NCI-H446 treated with DMSO at 0.1 percent for 48 hours (cell line): ENCODE measurements around the gene INPP5A.
"Not testable (repeated sequence)": the region's sequence is repeated elsewhere in the genome, so short reads cannot be mapped to it uniquely, and the experiment has no call there.

Source experiments
- DNase-seq: peaks from one replicate; lab custom pipeline; 2025; lab: John Stamatoyannopoulos, UW

INPP5A gene

DNA sequence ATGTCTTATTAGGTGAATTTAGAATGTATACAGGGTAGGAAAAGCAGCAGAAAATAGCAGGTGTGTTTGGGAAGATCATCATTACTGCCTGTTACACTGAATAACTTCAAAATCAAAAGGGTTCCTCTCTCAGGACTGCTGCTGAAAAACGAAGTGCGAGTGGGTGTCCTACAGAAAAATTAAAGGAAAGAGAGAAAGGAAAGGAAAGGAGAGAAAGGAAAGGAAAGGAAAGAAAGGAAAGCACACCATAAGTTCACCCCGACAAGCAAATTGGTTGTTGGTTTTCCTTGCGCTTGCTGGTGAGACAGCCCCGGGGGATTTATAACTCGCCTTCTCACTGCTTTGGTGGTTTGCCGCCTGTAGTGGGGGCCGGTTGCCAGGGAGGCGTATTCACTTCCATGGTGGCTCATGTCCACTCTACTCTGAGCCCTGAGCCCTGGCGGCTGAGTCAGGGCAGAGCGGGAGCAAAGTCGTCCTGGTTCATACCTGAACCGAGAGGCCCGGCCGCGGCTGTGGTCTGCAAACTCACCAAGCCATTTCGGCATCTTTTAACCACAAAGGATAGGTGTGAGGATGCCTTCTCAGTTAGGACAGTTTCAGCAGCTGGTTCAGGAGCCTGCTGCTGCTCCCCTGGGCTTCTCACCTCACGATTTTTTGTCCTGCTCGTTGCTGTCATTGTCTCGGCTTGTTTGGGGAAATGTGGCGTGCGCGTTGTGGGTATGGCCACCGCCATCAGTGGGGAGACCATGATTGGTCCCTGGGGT, 26.1 kb downstream of the INPP5A start:
- DNase-seq: no peak

DNA sequence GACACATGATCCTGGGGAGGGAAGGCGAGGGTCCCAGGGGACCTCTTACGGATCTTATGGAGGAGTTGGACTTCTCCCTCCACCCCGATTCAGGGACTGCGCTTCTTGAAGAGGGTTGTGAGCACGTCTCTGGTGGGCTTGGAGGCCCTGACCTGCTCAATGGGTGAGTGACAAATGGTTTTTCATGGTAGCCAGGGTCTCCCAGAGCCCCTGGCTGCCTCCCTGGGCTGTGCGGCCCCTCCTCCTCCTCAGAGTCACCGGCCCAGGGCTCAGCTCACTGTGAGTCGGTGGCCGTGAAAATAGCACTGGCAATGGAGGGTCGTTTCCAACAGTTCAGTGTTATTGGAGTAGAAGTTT, 26.6 kb downstream of the INPP5A start:
- DNase-seq: no peak

DNA sequence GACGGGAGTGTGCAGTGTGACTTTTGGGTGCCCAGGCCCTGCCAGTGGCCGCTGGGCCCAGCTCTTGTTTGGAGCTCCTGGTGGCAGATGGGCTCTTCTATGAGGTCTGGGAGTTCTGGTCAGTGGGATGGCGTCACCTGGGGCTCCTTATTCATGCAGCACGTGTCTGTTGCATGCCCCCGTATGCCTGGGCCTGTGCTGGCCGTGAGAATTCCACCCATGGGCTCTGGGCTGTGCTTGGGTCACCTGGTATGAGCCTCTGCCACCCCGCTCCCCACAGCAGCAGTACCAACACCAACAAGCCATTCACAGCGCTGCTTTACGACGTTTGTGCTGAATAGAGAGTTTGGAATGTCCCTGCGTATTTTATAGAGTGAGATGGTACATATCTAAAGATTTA, 27.1 kb downstream of the INPP5A start:
- no peak for DNase-seq

DNA sequence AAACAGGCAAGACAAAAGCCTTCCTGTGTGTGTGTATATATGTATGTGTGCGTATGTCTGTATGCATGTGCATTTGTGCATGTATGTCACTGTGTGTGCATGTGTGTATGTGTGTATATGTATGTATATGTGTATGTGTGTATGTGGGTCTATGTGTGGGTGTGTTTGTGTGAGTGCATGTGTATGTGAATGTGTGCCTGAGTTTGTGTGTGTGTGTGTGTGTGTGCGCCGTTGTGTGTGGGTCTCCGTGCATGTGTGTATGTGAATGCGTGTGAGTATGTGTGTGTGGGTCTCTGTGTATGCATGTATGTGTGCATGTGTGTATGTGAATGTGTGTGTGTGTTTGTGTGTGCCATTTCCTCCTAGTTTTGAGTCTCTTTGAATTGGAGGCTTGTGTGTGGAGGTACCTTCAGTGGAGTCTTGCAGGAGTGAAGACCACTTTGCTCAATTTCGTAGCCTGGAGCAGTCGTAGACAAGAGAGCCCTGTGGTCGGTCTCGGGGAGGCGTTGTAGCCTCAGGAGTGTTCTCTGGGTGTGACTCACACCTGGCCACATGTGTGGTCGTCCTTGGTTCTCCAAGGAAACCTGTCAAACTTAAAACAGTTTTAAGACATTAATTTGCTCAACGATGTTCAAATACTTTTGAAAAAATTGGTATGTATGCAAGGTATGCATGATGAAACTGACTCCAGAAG, 28.1 kb downstream of the INPP5A start:
- no peak for DNase-seq

DNA sequence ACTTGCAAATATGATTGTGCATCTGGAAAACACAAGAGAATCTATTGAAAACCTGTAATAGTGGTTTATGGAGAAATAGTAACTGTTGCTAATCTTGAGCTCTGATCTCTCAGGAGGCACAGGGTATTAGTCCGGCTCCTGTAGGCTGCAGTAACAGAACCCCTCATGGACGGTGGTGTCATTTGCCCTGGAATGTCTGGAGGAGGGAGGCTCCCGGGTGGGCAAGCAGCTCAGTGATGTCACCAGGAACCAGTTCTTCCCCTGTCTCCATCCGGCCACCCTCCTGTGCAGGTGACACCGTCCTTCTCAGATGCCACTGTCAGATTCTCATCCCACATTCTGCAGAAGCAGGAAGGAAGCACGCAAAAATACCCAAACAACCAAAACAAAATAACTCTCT, 29.3 kb downstream of the INPP5A start:
- no peak for DNase-seq

DNA sequence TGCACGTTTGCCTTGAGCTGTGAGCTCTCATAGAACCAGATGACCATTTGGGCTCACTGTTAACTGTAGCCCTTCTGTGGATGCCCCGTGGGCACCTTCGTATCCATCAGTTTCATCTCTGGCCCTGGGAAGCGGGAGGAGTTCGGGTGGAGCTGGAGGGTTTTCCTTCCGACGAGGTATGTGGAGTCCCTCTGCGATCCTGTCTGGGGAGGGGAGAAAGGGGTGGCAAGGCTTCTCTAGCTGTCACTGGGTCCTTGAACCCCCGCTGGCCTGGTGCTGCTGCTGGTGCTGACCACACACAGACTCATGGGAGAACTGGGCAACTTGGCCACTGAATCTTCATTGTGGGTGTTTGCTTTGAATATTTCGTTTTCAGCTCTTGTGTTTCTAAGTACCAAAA, 32.7 kb downstream of the INPP5A start:
- DNase-seq: no peak

DNA sequence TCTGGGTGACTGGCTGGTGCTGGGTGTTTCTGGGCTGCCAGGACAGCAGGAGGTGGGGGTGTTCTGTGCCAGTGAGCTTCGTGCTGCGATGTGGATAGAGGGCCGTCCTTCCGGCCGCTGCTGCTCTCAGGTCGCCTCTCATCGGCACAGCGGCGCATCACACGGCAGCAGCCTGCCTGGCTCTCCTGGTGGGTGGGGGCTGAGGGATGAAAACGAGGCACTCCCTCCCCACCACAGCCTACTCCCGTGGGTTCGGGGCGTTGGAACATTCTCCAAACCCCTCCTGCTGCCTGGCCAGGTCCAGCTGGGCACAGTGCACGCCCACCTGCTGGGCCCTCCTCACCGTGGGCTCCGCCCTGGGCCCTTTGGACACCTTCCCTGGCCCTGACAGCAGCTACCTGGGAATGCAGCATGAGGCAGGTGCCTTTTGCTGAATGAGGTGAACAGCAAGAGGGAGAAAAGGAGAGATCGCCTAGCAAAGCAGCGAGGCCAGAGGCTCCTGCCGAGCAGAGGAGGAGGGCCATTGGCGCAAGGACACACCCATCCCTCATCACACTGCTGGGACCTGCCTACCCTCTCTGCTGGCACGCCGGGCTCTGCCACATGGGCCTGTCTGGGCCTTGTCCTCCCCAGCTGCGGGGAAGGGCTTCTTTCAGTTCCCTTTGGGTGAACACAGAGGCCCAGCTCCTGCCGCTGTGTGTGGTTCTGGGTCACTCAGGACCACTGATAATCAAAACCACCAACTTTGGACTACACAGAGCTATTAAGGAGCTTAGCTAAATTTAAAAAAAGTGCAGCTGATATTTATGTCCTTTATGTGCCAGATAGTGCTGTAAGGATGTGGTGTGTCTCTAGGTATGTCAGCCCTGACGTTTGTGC, 33.4 kb downstream of the INPP5A start:
- no peak for DNase-seq

DNA sequence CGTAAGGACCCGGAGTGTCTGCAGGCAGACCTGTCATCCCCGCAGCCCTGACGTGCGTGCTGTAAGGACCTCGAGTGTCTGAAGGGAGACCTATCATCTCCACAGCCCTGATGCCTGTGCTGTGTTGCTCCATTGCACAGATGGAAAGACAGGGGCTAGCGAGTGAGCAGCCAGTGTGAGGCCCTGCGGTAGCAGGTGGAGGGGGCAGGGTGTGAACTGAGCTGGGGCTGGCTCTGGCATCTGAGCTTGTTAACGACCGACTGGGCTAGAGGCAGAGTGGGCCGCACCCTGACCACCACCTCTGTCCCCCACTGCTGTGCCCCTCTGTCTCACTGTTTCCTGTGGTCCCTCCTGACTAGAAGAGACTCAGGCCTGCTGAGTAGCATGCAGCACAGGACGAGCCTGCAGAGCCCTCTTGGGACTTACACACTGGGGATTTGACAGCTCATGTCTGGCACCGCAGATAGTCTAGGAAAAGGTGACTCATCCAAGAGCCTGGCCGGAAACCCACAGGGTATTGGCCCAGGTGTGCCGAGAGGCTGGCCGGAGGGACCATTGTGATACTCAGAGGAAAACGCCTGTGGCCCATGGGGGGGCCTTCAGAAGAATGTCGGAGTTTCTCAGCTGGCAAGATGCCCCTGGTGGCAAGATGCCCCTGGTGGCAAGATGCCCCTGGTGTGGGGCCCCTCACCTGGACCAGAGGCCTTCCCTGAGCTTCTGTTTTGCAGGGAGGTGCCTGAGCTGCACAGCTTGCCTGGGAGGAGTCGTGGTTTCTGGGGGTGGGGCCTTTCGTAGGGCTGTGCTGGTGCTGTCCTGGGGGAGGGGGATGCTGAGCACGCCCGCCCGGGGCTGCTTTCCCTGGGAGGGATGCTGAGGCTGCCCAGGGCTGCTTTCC, 34.3 kb downstream of the INPP5A start:
- DNase-seq: no peak

DNA sequence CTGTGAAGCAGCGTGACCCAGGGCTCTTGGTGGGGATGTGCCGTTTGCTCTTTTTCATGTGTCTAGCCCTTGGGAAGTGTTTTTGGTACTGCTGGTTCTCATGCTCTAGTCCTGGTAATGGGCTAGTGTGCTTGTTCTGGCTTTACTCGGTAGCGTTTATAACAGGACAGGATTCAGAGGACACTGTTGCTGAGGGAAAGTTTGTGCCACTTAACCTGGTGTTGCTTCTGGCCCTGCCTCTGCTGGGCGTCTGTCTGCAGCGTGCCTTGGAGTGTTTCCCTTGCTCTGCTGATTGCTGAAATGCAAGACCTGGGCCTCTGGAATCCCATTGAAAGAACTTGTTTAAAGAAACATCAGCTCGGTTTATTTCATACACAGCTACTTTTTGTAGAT, 35.0 kb downstream of the INPP5A start:
- no peak for DNase-seq

DNA sequence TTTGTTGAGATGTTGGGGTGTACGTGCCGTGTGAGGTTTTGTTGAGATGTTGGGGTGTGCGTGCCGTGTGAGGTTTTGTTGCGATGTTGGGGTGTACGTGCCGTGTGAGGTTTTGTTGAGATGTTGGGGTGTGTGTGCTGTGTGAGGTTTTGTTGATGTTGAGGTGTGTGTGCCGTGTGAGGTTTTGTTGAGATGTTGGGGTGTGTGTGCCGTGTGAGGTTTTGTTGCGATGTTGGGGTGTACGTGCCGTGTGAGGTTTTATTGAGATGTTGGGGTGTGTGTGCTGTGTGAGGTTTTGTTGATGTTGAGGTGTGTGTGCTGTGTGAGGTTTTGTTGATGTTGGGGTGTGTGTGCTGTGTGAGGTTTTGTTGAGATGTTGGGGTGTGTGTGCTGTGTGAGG, 35.4 kb downstream of the INPP5A start:
- not testable (repeated sequence) for DNase-seq

DNA sequence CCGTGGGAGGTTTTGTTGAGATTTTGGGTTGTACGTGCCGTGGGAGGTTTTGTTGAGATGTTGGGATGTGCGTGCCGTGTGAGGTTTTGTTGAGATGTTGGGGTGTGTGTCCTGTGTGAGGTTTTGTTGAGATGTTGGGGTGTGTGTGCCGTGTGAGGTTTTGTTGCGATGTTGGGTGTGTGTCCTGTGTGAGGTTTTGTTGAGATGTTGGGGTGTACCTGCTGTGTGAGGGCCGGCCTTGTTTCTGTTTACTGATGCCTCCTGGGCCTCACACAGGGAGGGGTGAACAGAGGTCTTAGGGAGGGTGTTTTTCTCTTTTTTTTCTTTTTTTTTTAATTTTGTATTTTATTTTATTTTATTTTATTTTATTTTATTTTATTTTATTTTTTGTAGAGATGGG, 36.7 kb downstream of the INPP5A start:
- no peak for DNase-seq

DNA sequence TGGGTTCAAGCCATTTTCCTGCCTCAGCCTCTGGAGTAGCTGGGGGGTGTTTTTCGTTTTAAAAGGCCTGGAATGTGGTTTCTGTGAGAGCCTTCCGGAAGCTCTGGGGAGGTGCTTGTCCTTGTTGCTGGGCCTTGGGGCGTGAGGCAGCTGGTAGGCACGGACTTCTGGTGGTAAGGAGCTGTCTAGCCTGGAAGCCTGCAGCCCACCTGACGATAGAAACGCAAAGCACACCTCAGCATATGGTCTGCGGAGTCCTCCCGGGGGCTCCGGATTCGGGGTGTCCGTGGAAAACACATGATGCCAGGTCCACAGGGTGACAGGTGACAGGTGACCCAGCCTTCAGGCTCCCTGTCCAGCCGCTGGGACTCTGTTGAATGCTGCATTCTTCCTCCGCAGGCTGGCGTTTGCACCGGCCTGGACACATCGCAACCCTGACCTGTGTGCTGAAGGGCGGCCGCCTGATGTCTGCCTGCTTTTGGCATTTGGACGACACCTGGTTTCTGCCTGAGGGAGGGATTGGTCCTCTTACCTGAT, 37.3 kb downstream of the INPP5A start:
- DNase-seq: no peak

DNA sequence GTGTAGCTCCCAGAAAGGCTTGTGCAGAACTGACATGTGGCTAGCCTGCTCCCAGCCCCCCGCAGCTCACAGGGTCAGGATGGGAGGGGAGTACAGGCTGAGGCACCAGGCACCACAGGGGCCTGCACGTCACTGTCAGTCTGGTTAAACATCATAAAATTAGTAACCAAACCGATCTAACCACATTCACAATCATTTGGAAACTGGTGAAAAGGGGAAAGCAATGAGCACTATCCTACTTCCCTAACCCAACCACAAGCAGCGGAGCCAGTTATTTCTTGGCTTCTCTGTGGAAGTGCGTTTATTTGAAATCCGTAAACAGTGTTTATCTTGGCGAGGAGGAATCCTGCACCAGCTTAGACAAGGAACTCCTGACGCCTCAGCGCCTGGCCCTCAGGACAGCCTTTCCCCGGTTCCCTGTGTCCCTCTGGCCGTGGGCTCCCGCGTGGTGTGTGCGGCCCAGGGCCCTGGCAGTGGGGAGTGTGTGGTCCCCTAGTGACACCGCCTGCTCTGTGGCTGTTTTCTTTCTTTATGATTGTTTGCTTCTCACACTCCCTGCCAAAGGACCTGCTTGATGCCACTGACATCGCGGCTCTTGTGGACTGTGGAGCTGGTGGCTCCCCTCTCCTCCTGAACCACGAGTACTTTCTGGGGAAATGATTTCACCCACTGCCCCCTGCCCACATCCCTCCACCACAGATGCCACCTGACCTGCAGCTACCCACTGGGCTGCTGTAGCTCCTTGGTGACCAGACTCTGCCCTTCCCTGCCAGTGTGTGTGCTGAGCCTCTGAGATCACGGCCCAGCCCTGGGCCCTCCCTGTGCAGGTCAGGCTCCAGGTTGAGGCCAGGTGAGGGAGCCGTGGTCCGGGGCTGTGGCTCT, 38.0 kb downstream of the INPP5A start:
- DNase-seq: no peak

DNA sequence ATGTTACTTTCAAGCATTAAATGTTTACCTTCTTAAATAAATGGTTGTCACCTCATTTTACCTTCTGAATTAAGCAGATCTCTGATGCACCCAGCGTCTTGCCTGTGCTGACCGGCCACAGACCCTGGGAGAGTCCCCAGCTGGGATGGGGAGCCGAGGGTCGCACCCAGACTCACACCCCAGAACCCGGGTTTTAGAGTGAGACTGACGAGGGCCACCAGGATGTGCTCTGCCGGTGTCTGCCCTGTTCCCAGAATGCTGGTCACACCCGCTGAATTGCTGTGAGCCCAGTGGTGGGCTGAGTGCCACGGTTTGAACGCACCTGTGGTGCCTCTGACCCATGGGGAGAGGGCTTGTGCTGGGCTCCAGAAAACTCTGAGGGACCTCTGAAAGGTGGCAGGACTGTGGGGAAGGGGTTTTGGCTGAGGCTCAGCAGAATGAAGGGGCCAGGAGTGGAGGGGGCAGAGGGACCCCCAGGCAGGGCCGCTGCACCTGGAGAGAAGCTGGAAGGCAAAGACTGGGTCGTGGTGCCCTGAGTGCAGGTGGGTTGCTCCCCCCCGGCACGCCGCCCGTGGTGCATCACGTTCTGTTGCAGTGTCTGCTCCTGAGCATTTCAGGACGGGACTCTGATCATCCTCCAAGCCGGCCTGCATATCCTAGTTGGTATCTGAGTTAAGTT, 39.2 kb downstream of the INPP5A start:
- no peak for DNase-seq

DNA sequence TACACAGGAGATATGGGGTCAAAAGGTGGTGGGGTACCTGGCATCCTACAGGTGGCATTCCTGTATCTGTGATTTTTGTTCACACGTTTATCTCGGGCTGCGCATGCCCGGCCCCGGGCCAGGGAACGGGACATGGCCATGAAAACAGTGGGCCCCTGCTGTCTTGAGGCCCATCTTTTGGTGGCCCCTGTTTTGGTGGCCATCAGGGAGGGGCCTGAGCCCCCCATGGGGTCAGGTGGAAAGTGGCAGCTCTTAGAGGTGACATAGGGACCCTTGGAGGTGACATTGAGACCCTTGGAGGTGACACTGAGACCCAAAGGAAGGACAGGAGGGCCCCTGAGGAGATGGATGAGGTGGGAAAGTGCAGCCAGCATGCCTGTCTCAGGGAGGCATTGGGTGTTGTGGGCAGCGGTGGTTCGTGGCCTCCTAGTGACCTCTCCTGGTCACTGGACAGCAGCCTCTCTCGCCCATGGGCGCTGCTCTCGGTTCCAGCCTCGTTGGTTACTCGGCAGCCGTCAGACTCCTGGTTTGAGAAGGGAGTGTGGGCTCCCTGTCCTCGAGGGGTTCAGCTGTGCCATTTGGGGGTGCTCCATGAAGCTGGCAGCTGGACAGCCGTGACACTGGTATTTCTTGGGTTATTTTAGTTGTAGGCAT, 39.9 kb downstream of the INPP5A start:
- DNase-seq: no peak

DNA sequence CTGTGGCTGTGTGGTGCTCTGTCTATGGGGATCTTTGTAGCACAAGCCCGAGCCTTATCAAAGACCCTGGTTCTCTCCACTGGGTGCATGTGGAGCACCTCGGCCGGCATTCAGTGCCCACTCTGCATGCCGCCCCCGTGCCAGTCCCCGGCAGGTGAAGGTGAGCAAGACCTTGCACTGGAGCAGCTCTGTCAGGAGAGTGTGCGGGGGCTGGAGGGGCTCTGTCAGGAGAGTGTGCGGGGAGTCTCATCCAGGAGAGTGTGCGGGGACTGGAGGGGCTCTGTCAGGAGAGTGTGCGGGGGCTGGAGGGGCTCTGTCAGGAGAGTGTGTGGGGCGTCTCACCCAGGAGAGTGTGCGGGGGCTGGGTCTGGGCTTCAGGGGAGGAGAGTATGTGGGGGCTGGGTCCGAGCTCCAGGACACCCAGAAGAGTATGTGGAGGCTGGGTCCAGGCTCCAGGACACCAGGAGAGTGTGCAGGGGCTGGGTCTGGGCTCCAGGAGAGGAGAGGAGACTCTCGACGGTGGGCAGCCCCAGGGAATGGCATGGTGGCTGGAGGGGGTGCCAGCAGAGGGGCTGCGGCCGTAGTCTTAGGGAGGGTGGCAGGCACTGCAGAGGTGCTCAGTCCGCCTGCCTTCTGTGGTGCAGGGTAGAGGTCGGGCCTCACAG, 40.8 kb downstream of the INPP5A start:
- no peak for DNase-seq

DNA sequence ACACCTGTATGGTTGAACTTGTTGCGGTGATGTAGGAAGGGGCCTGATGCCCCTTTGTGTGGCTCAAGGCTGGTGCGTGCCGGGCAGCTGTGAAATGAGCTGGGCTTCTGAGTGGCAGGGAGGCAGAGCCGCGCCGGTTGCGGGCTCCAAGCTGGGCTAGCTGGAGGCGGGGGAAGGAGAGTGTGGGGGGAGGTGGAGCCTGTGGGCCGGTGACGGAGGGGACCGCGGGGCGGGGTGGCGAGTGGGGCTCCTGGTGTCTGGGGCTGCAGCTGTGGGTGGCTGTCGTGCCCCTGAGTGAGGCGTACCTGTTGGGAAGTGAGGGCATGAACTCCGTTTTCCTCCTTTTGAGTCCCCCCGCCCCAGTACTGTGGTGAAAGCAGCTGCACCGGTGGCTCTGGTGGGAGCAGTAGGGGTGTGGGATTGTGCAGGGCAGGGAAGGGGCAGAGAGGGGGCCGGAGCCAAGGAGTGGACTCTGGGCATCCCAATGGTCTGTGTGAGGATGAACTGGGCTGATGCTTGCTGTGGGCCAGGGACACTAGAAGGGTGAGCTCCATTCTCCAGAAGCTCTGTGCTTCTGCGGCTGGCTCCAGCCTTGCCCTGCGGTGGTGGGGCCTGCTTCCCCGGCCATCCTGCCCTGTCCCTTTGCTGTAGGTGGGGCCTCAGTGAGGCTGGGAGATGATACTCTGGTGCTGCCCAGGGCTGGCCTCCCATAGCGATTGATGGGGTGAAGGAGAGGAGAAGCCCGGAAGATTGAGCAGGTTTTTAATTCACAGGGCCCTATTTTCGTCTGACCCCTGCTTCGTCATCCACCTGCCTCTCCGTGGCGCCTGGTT, 41.7 kb downstream of the INPP5A start:
- no peak for DNase-seq

DNA sequence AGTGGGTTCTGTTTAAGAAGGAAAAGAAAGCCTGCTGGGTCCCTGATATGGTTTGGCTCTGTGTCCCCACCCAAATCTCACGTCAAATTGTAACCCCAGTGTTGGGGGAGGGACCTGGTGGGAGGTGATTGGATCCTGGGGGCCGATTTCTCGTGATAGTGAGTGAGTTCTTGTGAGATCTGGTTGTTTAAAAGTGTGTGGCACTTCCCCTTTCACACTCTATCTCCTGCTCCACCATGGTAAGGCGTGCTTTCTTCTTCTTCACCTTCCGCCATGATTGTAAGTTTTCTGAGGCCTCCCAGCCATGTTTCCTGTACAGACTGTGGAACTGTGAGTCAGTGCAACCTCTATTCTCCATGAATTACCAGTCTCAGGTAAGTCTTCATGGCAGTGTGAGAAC, 42.6 kb downstream of the INPP5A start:
- no peak for DNase-seq
